ENCODE results near the gene MYADM.
A peak's percentile ranks its signal among the peaks of the same experiment; 100 is the strongest.
"Not testable (repeated sequence)": the region's sequence is repeated elsewhere in the genome, so short reads cannot be mapped to it uniquely, and the experiment has no call there.

MYADM gene

GRCh38 chr19:53868892-53869804 lies 1.5 kb downstream of the MYADM start:
- peak; percentile 91 for DNase-seq

GRCh38 chr19:53869805-53870484 lies 2.3 kb downstream of the MYADM start:
- not testable (repeated sequence) for DNase-seq

GRCh38 chr19:53870485-53870844 lies 2.8 kb downstream of the MYADM start:
- DNase-seq = no peak

- DNase-seq = no peak
Measured at GRCh38 chr19:53871454-53871853, 3.8 kb downstream of the MYADM start.

GRCh38 chr19:53872762-53873161 lies 5.1 kb downstream of the MYADM start:
- no peak for DNase-seq

- no peak for DNase-seq
Measured at GRCh38 chr19:53873773-53874605, 6.3 kb downstream of the MYADM start.

GRCh38 chr19:53874606-53874990 lies 6.9 kb downstream of the MYADM start:
- no peak for DNase-seq

- DNase-seq = no peak
Measured at GRCh38 chr19:53875602-53876325, 8.1 kb downstream of the MYADM start.

GRCh38 chr19:53876651-53877224 lies 9.1 kb downstream of the MYADM start:
- DNase-seq = no peak

- no peak for DNase-seq
Measured at GRCh38 chr19:53877361-53877766, 9.7 kb downstream of the MYADM start.

GRCh38 chr19:53878776-53879139 lies 11.1 kb downstream of the MYADM start:
- no peak for DNase-seq

- peak; percentile 92 for DNase-seq
Measured at GRCh38 chr19:53879140-53880081, 11.7 kb downstream of the MYADM start.

GRCh38 chr19:53880711-53881481 lies 13.2 kb downstream of the MYADM start:
- DNase-seq = no peak

- peak; percentile 74 for DNase-seq
Measured at GRCh38 chr19:53881482-53882390, 14.1 kb downstream of the MYADM start, which contains the start of gene PRKCG. Gene PRKCG (plus strand): TSS chr19:53882197. CDS start chr19:53882495, 298 bp downstream.

- DNase-seq = no peak
Measured at GRCh38 chr19:53882391-53883050, 14.8 kb downstream of the MYADM start.

GRCh38 chr19:53883231-53883661 lies 15.6 kb downstream of the MYADM start:
- DNase-seq = no peak

GRCh38 chr19:53883741-53884140 lies 16.1 kb downstream of the MYADM start:
- DNase-seq = no peak

GRCh38 chr19:53884256-53884655 lies 16.6 kb downstream of the MYADM start:
- DNase-seq = no peak
